Esophagus squamous epithelium (tissue), 5 donors: Measurements from ENCODE around the gene MYL2. TPM values are rescaled to one million over a fixed set of nuclear protein-coding genes. Genes with fewer than 3 reads are reported as not detected.
"Not testable (repeated sequence)": the region's sequence is repeated elsewhere in the genome, so short reads cannot be mapped to it uniquely, and the experiment has no call there.

ENCODE experiments used
- DNase-seq: peaks from one replicate; lab custom pipeline; 2025; lab: John Stamatoyannopoulos, UW
- H3K27ac ChIP-seq, 4 donors: fragments of 200-600 bp; sonication (generic); one replicate each; pipeline ENCODE4 v1.5.1; 2016 to 2019; ENCODE audit warnings: mild to moderate bottlenecking in 1 of 4
- H3K27me3 ChIP-seq, 4 donors: fragments of 200-600 bp; sonication (generic); 1 replicate in 3 of 4; 2 replicates in 1 of 4; pipeline versions ENCODE4 v1.5.1 to v1.6.0; 2017 to 2021; ENCODE audit warnings: antibody characterized with exemption in 1 of 4
- H3K36me3 ChIP-seq, 3 donors: fragments of 200-600 bp; sonication (generic); one replicate each; pipeline ENCODE4 v1.5.1; 2016 to 2019
- H3K4me1 ChIP-seq, 3 donors: fragments of 200-600 bp; sonication (generic); one replicate each; pipeline ENCODE4 v1.5.1; 2017 to 2019
- H3K4me3 ChIP-seq, 4 donors: fragments of 200-600 bp; sonication (generic); 1 replicate in 3 of 4; 2 replicates in 1 of 4; pipeline ENCODE4 v1.5.1; 2016 to 2019; ENCODE audit warnings: mild to moderate bottlenecking in 2 of 4, moderate library complexity in 1 of 4
- H3K9me3 ChIP-seq, 3 donors: fragments of 200-600 bp; sonication (generic); one replicate each; pipeline ENCODE4 v1.5.1; 2016 to 2019
- CTCF ChIP-seq, 6 experiments: fragments of 450-650 bp in 4 of 6; fragments of 200-600 bp in 2 of 6; sonication (generic) in 2 of 6; IDR thresholded peaks; one replicate each; pipeline ENCODE4 v1.5.1; 2016 to 2019; ENCODE audit warnings: antibody characterized with exemption in 6 of 6, mild to moderate bottlenecking in 4 of 6, moderate library complexity in 4 of 6
- POLR2A ChIP-seq, 4 donors: fragments of 450-650 bp; IDR thresholded peaks; one replicate each; pipeline ENCODE4 v1.6.1; 2017; ENCODE audit warnings: antibody characterized with exemption in 4 of 4, mild to moderate bottlenecking in 4 of 4, moderate library complexity in 3 of 4
- WGBS, 2 donors: methylation state at CpG; one replicate each; pipeline ENCODE4 v1.1.5; 2018; 5-methylcytosine and 5-hydroxymethylcytosine counted together
- intact Hi-C: fragments of 100-400 bp; cut with DNase I; formaldehyde crosslinking; loops from one replicate; pipeline ENCODE4 v1.15.0; 2022
- total RNA-seq, 4 donors: library from RNA; depleted of rRNA; stranded (reverse); fragments of >200 nt; gene quantifications; one replicate each; pipeline ENCODE4 v1.1.0, GENCODE V29; 2016
- donor health status: DM: yes; HTN: yes; CAD: no.

Gene MYL2
- total RNA-seq, 4 donors from 2014 or later, result not detected

- Histone ChIP-seq H3K36me3 (no peaks in the 10 kb centered on the region), H3K4me1 (no peaks in the 10 kb centered on the region), H3K27me3 (peaks cover 0 to 47% (median 0%) of the 10 kb centered on the region in 4 donors), H3K4me3 (no peak overlapping the region), H3K9me3 (no peaks in the 10 kb centered on the region), H3K27ac (no peak overlapping the region)
- WGBS, 2 donors, result 82 to 93% methylated on average over 4 to 7 of the region's 10 CpGs
- no peak for TF ChIP-seq CTCF (IDR thresholded peaks at IDR 0.05)
- TF ChIP-seq POLR2A (IDR thresholded peaks at IDR 0.05), result no peak
- DNase-seq, result no peak
- intact Hi-C loops, result no loop called here
Observed at GRCh38 chr12:110957159-110957558, 36.8 kb upstream of the MYL2 start.

GRCh38 chr12:110950867-110951266, 30.5 kb upstream of the MYL2 start:
- not testable (repeated sequence) for DNase-seq, H3K27me3 ChIP-seq
- WGBS, 2 donors, result no CpG with 5 or more reads among the region's 31 CpGs

GRCh38 chr12:110950466-110950865, 30.1 kb upstream of the MYL2 start:
- H3K9me3 ChIP-seq, result peaks cover 0 to 25% (median 14%) of the 10 kb centered on the region in 3 donors
- H3K4me1 ChIP-seq, H3K36me3 ChIP-seq, intact Hi-C loops, H3K27ac ChIP-seq, H3K27me3 ChIP-seq, H3K4me3 ChIP-seq, DNase-seq: not testable (repeated sequence)
- no CpG with 5 or more reads among the region's 31 CpGs for WGBS, 2 donors

More at GRCh38 chr12:110950867-110951266, 30.5 kb upstream of the MYL2 start:
- H3K4me3 ChIP-seq, H3K4me1 ChIP-seq, intact Hi-C loops, H3K36me3 ChIP-seq, H3K27ac ChIP-seq: not testable (repeated sequence)
- H3K9me3 ChIP-seq, result peaks cover 0 to 21% (median 10%) of the 10 kb centered on the region in 3 donors

GRCh38 chr12:110948041-110948440, 27.7 kb upstream of the MYL2 start:
- WGBS, 2 donors, result 42 to 57% methylated on average over 2 of the region's 2 CpGs
- no peak for TF ChIP-seq POLR2A (IDR thresholded peaks at IDR 0.05)
- TF ChIP-seq CTCF (IDR thresholded peaks at IDR 0.05), result no peak
- intact Hi-C loops, result no loop called here
- peaks cover 0 to 2% (median 0%) of the 10 kb centered on the region in 4 donors for H3K27me3 ChIP-seq
- H3K9me3 ChIP-seq, result peaks cover 0 to 27% (median 15%) of the 10 kb centered on the region in 3 donors
- no peaks in the 10 kb centered on the region for H3K36me3 ChIP-seq
- H3K27ac ChIP-seq, result no peak overlapping the region
- H3K4me1 ChIP-seq, result no peaks in the 10 kb centered on the region
- no peak overlapping the region for H3K4me3 ChIP-seq
- DNase-seq, result no peak

GRCh38 chr12:110943373-110943772, 23.0 kb upstream of the MYL2 start:
- intact Hi-C loops, result no loop called here
- no peak for DNase-seq
- no peaks in the 10 kb centered on the region for H3K36me3 ChIP-seq
- no peak for TF ChIP-seq POLR2A (IDR thresholded peaks at IDR 0.05)
- no peak for TF ChIP-seq CTCF (IDR thresholded peaks at IDR 0.05)
- peaks cover 0 to 27% (median 15%) of the 10 kb centered on the region in 3 donors for H3K9me3 ChIP-seq
- peaks cover 0 to 28% (median 0%) of the 10 kb centered on the region in 4 donors for H3K27me3 ChIP-seq
- 44 to 54% methylated on average over 2 of the region's 2 CpGs for WGBS, 2 donors
- no peak overlapping the region for H3K27ac ChIP-seq
- no peak overlapping the region for H3K4me3 ChIP-seq
- no peaks in the 10 kb centered on the region for H3K4me1 ChIP-seq

GRCh38 chr12:110941391-110941790, 21.0 kb upstream of the MYL2 start:
- 82 to 90% methylated on average over 5 to 6 of the region's 6 CpGs for WGBS, 2 donors
- intact Hi-C loops, result no loop called here

More at GRCh38 chr12:110941391-110941790, 21.0 kb upstream of the MYL2 start:
- Histone ChIP-seq H3K36me3 (no peaks in the 10 kb centered on the region), H3K27ac (no peak overlapping the region), H3K4me1 (peaks cover 0 to 8% (median 0%) of the 10 kb centered on the region in 3 donors), H3K27me3 (peaks cover 0 to 44% (median 0%) of the 10 kb centered on the region in 4 donors), H3K4me3 (no peak overlapping the region), H3K9me3 (peaks cover 0 to 12% (median 10%) of the 10 kb centered on the region in 3 donors)
- DNase-seq, result no peak
- TF ChIP-seq POLR2A (IDR thresholded peaks at IDR 0.05), result no peak
- no peak for TF ChIP-seq CTCF (IDR thresholded peaks at IDR 0.05)
